ENCODE data around the gene SMIM3.
"Not testable (repeated sequence)": the region's sequence is repeated elsewhere in the genome, so short reads cannot be mapped to it uniquely, and the experiment has no call there.

The SMIM3 gene, protein sequence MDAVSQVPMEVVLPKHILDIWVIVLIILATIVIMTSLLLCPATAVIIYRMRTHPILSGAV

DNA sequence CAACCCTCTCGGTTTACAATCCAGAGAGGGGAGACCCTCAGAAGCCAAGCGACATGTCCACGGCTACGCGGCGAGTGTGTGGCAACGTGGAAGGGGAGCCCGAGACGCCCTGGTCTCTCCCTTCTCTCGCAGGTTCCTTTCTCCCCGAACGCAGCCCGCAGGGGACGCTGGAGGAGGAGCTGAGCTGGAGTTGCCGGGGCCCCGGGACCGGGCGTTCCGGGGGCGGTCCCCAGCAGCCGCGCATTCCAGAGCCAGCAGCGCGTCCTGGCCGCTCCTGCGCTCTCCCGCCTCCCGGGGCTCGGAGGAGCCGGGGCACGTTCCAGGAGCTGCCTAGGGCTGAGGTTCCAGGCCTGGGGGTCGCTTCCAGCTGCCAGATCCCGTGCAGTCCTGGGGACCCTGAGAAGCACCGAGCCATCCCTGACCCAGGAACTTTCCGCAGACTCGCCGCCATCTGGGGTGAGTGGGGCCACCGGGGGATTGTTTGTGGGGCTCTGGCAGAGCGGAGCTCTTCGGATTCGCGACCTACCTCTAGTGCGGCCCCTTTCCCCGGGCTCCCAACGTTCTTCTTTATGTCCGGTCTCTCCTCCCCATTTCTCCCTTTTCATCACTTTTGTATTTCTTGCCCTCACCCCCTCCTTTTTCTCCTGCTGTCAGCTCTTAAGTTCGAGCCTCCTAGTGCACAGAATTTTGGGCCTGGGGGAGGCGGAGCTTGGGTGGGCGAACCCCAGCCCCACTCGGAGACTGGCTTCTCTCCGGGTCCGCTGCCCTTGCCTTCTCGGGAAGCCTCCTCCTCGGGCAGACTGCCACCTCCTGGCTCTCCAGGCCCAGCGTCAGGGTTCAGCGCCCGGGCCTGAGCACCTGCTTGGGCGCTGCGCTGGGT, at the start of gene SMIM3:
SMIM3 (plus strand) TSS at position 241 of the 880 bp plus-strand sequence. CDS start 16,684 bp downstream, outside the sequence.
- Histone ChIP-seq H3K27me3 (ENCODE audit: control insufficient read depth, insufficient read depth, low read length) (peaks cover 26% of the 10 kb centered on the region), H3K9ac (ENCODE audit: low read depth, low read length) (peak within 1 kb of the TSS; percentile 66), H3K9me3 (ENCODE audit: control insufficient read depth, insufficient read depth, low read length) (no peaks in the 10 kb centered on the region), H3K36me3 (ENCODE audit: control insufficient read depth, insufficient read depth, low read length) (no peaks in the 10 kb centered on the region), H3K4me3 (ENCODE audit: low read depth, low read length) (peak within 1 kb of the TSS; percentile 89), H3K4me1 (ENCODE audit: control insufficient read depth, insufficient read depth, low read length) (peaks cover 3% of the 10 kb centered on the region)

- H3K36me3 ChIP-seq (ENCODE audit: control insufficient read depth, insufficient read depth, low read length), result peaks cover 9% of the 10 kb centered on the region
- no peaks in the 10 kb centered on the region for H3K4me1 ChIP-seq (ENCODE audit: control insufficient read depth, insufficient read depth, low read length)
- no peak overlapping the region for H3K9ac ChIP-seq (ENCODE audit: low read depth, low read length)
- H3K9me3 ChIP-seq (ENCODE audit: control insufficient read depth, insufficient read depth, low read length), result no peaks in the 10 kb centered on the region
- no peaks in the 10 kb centered on the region for H3K27me3 ChIP-seq (ENCODE audit: control insufficient read depth, insufficient read depth, low read length)
- no peak overlapping the region for H3K4me3 ChIP-seq (ENCODE audit: low read depth, low read length)
These were observed 48.7 kb upstream of the SMIM3 start for GRCh38 chr5:150729859-150730258.

- Histone ChIP-seq H3K4me3 (ENCODE audit: low read depth, low read length) (no peak overlapping the region), H3K27me3 (ENCODE audit: control insufficient read depth, insufficient read depth, low read length) (no peaks in the 10 kb centered on the region), H3K4me1 (ENCODE audit: control insufficient read depth, insufficient read depth, low read length) (no peaks in the 10 kb centered on the region), H3K9me3 (ENCODE audit: control insufficient read depth, insufficient read depth, low read length) (no peaks in the 10 kb centered on the region), H3K36me3 (ENCODE audit: control insufficient read depth, insufficient read depth, low read length) (peaks cover 9% of the 10 kb centered on the region), H3K9ac (ENCODE audit: low read depth, low read length) (no peak overlapping the region)
These were observed 46.8 kb upstream of the SMIM3 start for GRCh38 chr5:150731669-150732242.

DNA sequence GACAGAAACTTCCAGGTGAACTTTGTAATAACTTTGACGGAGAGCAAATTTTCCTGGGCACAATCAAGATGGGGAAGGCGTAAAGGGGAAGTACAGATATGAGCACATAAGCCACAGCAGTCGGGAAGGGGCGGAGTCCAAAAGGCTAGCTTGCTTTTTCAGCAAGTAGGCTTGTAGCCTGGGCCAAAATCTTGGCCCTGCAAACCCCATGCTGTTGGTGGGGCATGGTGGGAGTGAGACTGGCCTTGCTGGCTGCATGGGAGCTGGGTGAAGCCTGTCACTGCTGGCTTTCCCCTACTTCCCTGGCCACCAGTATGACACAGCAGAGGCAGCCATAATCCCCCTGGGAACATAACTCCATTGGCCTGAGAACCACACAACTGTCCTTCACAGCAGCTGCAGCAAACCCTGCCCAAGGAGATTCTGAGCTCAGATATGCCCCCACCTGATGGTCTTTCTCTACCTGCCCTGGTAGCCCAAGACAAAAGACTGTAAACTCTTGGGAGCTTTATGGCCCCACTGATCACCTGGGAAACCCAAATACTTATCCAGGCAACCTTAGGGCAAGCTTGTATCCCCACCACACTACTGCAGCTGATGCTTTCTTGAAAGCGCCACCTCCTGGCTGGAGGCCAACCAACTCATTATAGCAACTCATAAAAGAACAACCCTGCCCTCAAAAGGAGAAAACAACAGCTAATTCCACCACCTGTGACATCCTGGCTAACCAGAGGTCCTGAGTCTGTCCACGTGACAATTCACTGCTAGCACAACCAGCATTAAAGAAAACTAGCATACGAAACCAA, 43.8 kb upstream of the SMIM3 start:
- H3K36me3 ChIP-seq (ENCODE audit: control insufficient read depth, insufficient read depth, low read length), result peaks cover 9% of the 10 kb centered on the region
- no peaks in the 10 kb centered on the region for H3K9me3 ChIP-seq (ENCODE audit: control insufficient read depth, insufficient read depth, low read length)
- no peak overlapping the region for H3K9ac ChIP-seq (ENCODE audit: low read depth, low read length)
- peaks cover 4% of the 10 kb centered on the region for H3K4me1 ChIP-seq (ENCODE audit: control insufficient read depth, insufficient read depth, low read length)
- no peaks in the 10 kb centered on the region for H3K27me3 ChIP-seq (ENCODE audit: control insufficient read depth, insufficient read depth, low read length)
- no peak overlapping the region for H3K4me3 ChIP-seq (ENCODE audit: low read depth, low read length)

DNA sequence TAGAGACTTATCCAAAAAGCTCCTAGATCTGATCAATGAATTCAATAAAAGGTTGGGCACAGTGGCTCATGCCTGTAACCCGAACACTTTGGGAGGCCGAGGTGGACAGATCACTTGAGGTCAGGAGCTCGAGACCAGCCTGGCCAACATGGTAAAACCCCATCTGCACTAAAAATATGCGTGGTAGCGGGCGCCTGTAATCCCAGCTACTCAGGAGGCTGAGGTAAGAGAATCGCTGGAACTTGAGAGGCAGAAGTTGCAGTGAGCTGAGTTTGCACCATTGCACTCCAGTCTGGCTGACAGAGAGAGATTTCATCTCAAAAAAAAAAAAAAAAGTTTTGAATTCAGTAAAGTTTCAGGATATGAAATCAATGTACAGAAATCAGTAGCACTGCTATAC, 39.7 kb upstream of the SMIM3 start:
- Histone ChIP-seq H3K4me3 (ENCODE audit: low read depth, low read length) (no peak overlapping the region), H3K4me1 (ENCODE audit: control insufficient read depth, insufficient read depth, low read length) (peaks cover 4% of the 10 kb centered on the region), H3K9me3 (ENCODE audit: control insufficient read depth, insufficient read depth, low read length) (no peaks in the 10 kb centered on the region), H3K27me3 (ENCODE audit: control insufficient read depth, insufficient read depth, low read length) (no peaks in the 10 kb centered on the region), H3K9ac (ENCODE audit: low read depth, low read length) (no peak overlapping the region), H3K36me3 (ENCODE audit: control insufficient read depth, insufficient read depth, low read length) (no peaks in the 10 kb centered on the region)

- peaks cover 4% of the 10 kb centered on the region for H3K4me1 ChIP-seq (ENCODE audit: control insufficient read depth, insufficient read depth, low read length)
- no peak overlapping the region for H3K9ac ChIP-seq (ENCODE audit: low read depth, low read length)
- no peaks in the 10 kb centered on the region for H3K27me3 ChIP-seq (ENCODE audit: control insufficient read depth, insufficient read depth, low read length)
- no peak overlapping the region for H3K4me3 ChIP-seq (ENCODE audit: low read depth, low read length)
- H3K36me3 ChIP-seq (ENCODE audit: control insufficient read depth, insufficient read depth, low read length), result no peaks in the 10 kb centered on the region
- H3K9me3 ChIP-seq (ENCODE audit: control insufficient read depth, insufficient read depth, low read length), result no peaks in the 10 kb centered on the region
These were observed 37.6 kb upstream of the SMIM3 start for GRCh38 chr5:150740992-150741391.

GRCh38 chr5:150742455-150743141, 36.0 kb upstream of the SMIM3 start:
- H3K27me3 ChIP-seq (ENCODE audit: control insufficient read depth, insufficient read depth, low read length); H3K36me3 ChIP-seq (ENCODE audit: control insufficient read depth, insufficient read depth, low read length); H3K9ac ChIP-seq (ENCODE audit: low read depth, low read length); H3K4me3 ChIP-seq (ENCODE audit: low read depth, low read length); H3K4me1 ChIP-seq (ENCODE audit: control insufficient read depth, insufficient read depth, low read length); H3K9me3 ChIP-seq (ENCODE audit: control insufficient read depth, insufficient read depth, low read length): not testable (repeated sequence)

DNA sequence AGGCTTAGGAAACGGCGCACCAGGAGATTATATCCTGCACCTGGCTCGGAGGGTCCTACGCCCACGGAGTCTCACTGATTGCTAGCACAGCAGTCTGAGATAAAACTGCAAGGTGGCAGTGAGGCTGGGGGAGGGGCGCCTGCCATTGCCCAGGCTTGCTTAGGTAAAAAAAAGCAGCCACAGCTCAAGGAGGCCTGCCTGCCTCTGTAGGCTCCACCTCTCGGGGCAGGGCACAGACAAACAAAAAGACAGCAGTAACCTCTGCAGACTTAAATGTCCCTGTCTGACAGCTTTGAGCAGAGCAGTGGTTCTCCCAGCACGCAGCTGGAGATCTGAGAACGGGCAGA, 35.4 kb upstream of the SMIM3 start:
- not testable (repeated sequence) for H3K9ac ChIP-seq (ENCODE audit: low read depth, low read length); H3K4me3 ChIP-seq (ENCODE audit: low read depth, low read length); H3K9me3 ChIP-seq (ENCODE audit: control insufficient read depth, insufficient read depth, low read length); H3K4me1 ChIP-seq (ENCODE audit: control insufficient read depth, insufficient read depth, low read length); H3K27me3 ChIP-seq (ENCODE audit: control insufficient read depth, insufficient read depth, low read length); H3K36me3 ChIP-seq (ENCODE audit: control insufficient read depth, insufficient read depth, low read length)

DNA sequence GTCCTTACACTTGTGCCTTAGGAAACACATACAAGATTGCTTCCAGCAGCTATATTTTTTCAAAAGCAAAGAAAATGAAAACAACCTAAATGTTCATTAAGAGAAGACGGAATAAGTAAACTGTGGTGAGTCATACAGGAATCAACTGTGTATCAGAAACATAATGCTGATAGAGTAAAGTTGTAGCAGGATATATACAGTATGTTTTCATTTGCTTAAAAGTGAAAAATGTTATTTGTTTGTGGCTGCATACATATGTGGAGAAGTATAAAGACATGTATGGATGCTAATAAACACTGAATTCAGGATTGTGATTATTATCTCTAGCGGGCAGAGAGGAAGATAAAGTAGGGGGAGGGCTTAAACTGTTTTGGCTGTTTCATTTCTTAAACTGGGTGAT, 28.1 kb upstream of the SMIM3 start:
- no peak overlapping the region for H3K9ac ChIP-seq (ENCODE audit: low read depth, low read length)
- H3K9me3 ChIP-seq (ENCODE audit: control insufficient read depth, insufficient read depth, low read length), result no peaks in the 10 kb centered on the region
- H3K4me1 ChIP-seq (ENCODE audit: control insufficient read depth, insufficient read depth, low read length), result no peaks in the 10 kb centered on the region
- no peaks in the 10 kb centered on the region for H3K27me3 ChIP-seq (ENCODE audit: control insufficient read depth, insufficient read depth, low read length)
- no peak overlapping the region for H3K4me3 ChIP-seq (ENCODE audit: low read depth, low read length)
- H3K36me3 ChIP-seq (ENCODE audit: control insufficient read depth, insufficient read depth, low read length), result peaks cover 5% of the 10 kb centered on the region

- H3K9me3 ChIP-seq (ENCODE audit: control insufficient read depth, insufficient read depth, low read length), result no peaks in the 10 kb centered on the region
- no peak overlapping the region for H3K9ac ChIP-seq (ENCODE audit: low read depth, low read length)
- no peaks in the 10 kb centered on the region for H3K27me3 ChIP-seq (ENCODE audit: control insufficient read depth, insufficient read depth, low read length)
- H3K4me3 ChIP-seq (ENCODE audit: low read depth, low read length), result no peak overlapping the region
- peaks cover 5% of the 10 kb centered on the region for H3K36me3 ChIP-seq (ENCODE audit: control insufficient read depth, insufficient read depth, low read length)
- H3K4me1 ChIP-seq (ENCODE audit: control insufficient read depth, insufficient read depth, low read length), result no peaks in the 10 kb centered on the region
These were observed 27.3 kb upstream of the SMIM3 start for GRCh38 chr5:150751096-150751891.

DNA sequence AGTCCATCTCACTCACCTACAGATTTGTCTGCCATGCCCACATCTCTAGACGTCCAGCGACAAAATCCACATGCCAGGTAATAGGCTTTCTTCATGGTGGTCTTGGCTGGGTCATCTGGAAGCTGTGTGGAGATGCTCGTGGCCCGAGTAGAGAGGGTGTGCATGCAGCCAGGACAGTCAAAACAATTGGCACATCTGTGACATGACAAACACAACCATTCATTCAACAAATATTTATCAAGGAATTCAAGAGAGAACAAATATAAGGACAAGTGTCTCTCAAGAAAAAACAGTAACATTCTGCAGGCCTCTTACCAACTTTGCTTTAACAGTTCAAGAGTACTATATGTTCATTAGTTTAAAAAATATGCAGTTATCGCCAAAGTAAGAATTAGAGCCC, 25.1 kb upstream of the SMIM3 start:
- no peaks in the 10 kb centered on the region for H3K27me3 ChIP-seq (ENCODE audit: control insufficient read depth, insufficient read depth, low read length)
- H3K9ac ChIP-seq (ENCODE audit: low read depth, low read length), result no peak overlapping the region
- peaks cover 5% of the 10 kb centered on the region for H3K36me3 ChIP-seq (ENCODE audit: control insufficient read depth, insufficient read depth, low read length)
- H3K9me3 ChIP-seq (ENCODE audit: control insufficient read depth, insufficient read depth, low read length), result no peaks in the 10 kb centered on the region
- no peaks in the 10 kb centered on the region for H3K4me1 ChIP-seq (ENCODE audit: control insufficient read depth, insufficient read depth, low read length)
- no peak overlapping the region for H3K4me3 ChIP-seq (ENCODE audit: low read depth, low read length)

All from iPS-15b (cell line).